ENCODE results near the gene GRIP2.
A peak's percentile ranks its signal among the peaks of the same experiment; 100 is the strongest.

Gene GRIP2

GRCh38 chr3:14523792-14524191, 16.4 kb downstream of the GRIP2 start:
- TF ChIP-seq CTCF (IDR thresholded peaks at IDR 0.05; ENCODE audit: control insufficient read depth, insufficient read depth, low read depth, low read length, missing control alignments): no peak
- H3K4me3 ChIP-seq (ENCODE audit: control insufficient read depth, low read depth, low read length): no peak overlapping the region
- peak; percentile 1 for DNase-seq (ENCODE audit: low read depth)

GRCh38 chr3:14522768-14523167, 17.4 kb downstream of the GRIP2 start:
- H3K4me3 ChIP-seq (ENCODE audit: control insufficient read depth, low read depth, low read length): no peak overlapping the region
- no peak for DNase-seq (ENCODE audit: low read depth)
- no peak for TF ChIP-seq CTCF (IDR thresholded peaks at IDR 0.05; ENCODE audit: control insufficient read depth, insufficient read depth, low read depth, low read length, missing control alignments)

GRCh38 chr3:14522129-14522691, 17.9 kb downstream of the GRIP2 start:
- no peak overlapping the region for H3K4me3 ChIP-seq (ENCODE audit: control insufficient read depth, low read depth, low read length)
- TF ChIP-seq CTCF (IDR thresholded peaks at IDR 0.05; ENCODE audit: control insufficient read depth, insufficient read depth, low read depth, low read length, missing control alignments): no peak
- DNase-seq (ENCODE audit: low read depth): no peak

- no peak for TF ChIP-seq CTCF (IDR thresholded peaks at IDR 0.05; ENCODE audit: control insufficient read depth, insufficient read depth, low read depth, low read length, missing control alignments)
- no peak for DNase-seq (ENCODE audit: low read depth)
- H3K4me3 ChIP-seq (ENCODE audit: control insufficient read depth, low read depth, low read length): no peak overlapping the region
Observed at GRCh38 chr3:14521611-14522010, 18.5 kb downstream of the GRIP2 start.

- DNase-seq (ENCODE audit: low read depth): no peak
- no peak overlapping the region for H3K4me3 ChIP-seq (ENCODE audit: control insufficient read depth, low read depth, low read length)
- TF ChIP-seq CTCF (IDR thresholded peaks at IDR 0.05; ENCODE audit: control insufficient read depth, insufficient read depth, low read depth, low read length, missing control alignments): no peak
Observed at GRCh38 chr3:14520967-14521366, 19.2 kb downstream of the GRIP2 start.

GRCh38 chr3:14520149-14520548, 20.0 kb downstream of the GRIP2 start:
- no peak for DNase-seq (ENCODE audit: low read depth)
- TF ChIP-seq CTCF (IDR thresholded peaks at IDR 0.05; ENCODE audit: control insufficient read depth, insufficient read depth, low read depth, low read length, missing control alignments): no peak
- H3K4me3 ChIP-seq (ENCODE audit: control insufficient read depth, low read depth, low read length): no peak overlapping the region

GRCh38 chr3:14519406-14519805, 20.7 kb downstream of the GRIP2 start:
- TF ChIP-seq CTCF (IDR thresholded peaks at IDR 0.05; ENCODE audit: control insufficient read depth, insufficient read depth, low read depth, low read length, missing control alignments): no peak
- no peak overlapping the region for H3K4me3 ChIP-seq (ENCODE audit: control insufficient read depth, low read depth, low read length)
- DNase-seq (ENCODE audit: low read depth): no peak

All from AG09309 (cell line).